GM23338 (cell line): ENCODE results near the gene TPPP3. TPM values are rescaled to one million over a fixed set of nuclear protein-coding genes. Genes with fewer than 3 reads are reported as not detected.

ENCODE experiments used
- ATAC-seq: fragments of 200-7000 bp; cut with Tn5 transposase; 3 replicates; pipeline ENCODE4 v1.9.1; 2020
- DNase-seq: peaks from one replicate; pipeline ENCODE4 v3.0.0-alpha.2; 2015; ENCODE audit warnings: low spot score
- H2AFZ ChIP-seq: fragments of 200-600 bp; sonication (generic); 2 replicates; pipeline ENCODE4 v1.8.0; 2016; ENCODE audit warnings: antibody characterized with exemption, mild to moderate bottlenecking, moderate library complexity
- H3F3A ChIP-seq: fragments of 200-600 bp; sonication (generic); replicated peaks from 2 replicates; pipeline ENCODE4 v1.8.0; 2017; ENCODE audit warnings: antibody characterized with exemption, mixed run types, low read depth
- H3K27ac ChIP-seq: fragments of 200-600 bp; sonication (generic); 2 replicates; pipeline ENCODE4 v1.6.1; 2016; ENCODE audit warnings: low read depth
- H3K27me3 ChIP-seq: fragments of 200-600 bp; sonication (generic); 2 replicates; pipeline ENCODE4 v1.8.0; 2016; ENCODE audit warnings: mild to moderate bottlenecking, mixed run types, moderate library complexity; ENCODE audit not compliant: insufficient read depth
- H3K36me3 ChIP-seq: fragments of 200-600 bp; sonication (generic); 2 replicates; pipeline ENCODE4 v1.8.0; 2016; ENCODE audit warnings: mild to moderate bottlenecking; ENCODE audit not compliant: insufficient read depth
- H3K4me1 ChIP-seq: fragments of 200-600 bp; sonication (generic); 2 replicates; pipeline ENCODE4 v1.8.0; 2016; ENCODE audit warnings: mild to moderate bottlenecking, moderate library complexity; ENCODE audit not compliant: insufficient read depth
- H3K4me2 ChIP-seq: fragments of 200-600 bp; sonication (generic); 2 replicates; pipeline ENCODE4 v1.7.1; 2017; ENCODE audit warnings: mixed run types
- H3K4me3 ChIP-seq: fragments of 200-600 bp; sonication (generic); 2 replicates; pipeline ENCODE4 v1.6.1; 2016; ENCODE audit warnings: mixed run types
- H3K79me2 ChIP-seq: fragments of 200-600 bp; sonication (generic); replicated peaks from 2 replicates; pipeline ENCODE4 v1.8.0; 2017; ENCODE audit warnings: mild to moderate bottlenecking; ENCODE audit not compliant: insufficient read depth
- H3K9me2 ChIP-seq: fragments of 200-600 bp; sonication (generic); 2 replicates; pipeline ENCODE4 v1.8.0; 2017; ENCODE audit not compliant: insufficient read depth
- H4K20me1 ChIP-seq: fragments of 200-600 bp; sonication (generic); replicated peaks from 2 replicates; pipeline ENCODE4 v1.8.0; 2017; ENCODE audit warnings: mild to moderate bottlenecking; ENCODE audit not compliant: insufficient read depth
- H3K27ac Mint-ChIP-seq: 2 replicates; pipeline ENCODE4 v1.8.0; 2020; ENCODE audit warnings: inconsistent platforms, mild to moderate bottlenecking, moderate library complexity, mixed read lengths
- H3K27me3 Mint-ChIP-seq: 3 replicates; pipeline ENCODE4 v1.8.0; 2022; ENCODE audit warnings: low read depth, mild to moderate bottlenecking, moderate library complexity, mixed read lengths, inconsistent platforms; ENCODE audit not compliant: insufficient read depth, poor library complexity
- H3K36me3 Mint-ChIP-seq: 3 replicates; pipeline ENCODE4 v1.8.0; 2021; ENCODE audit warnings: low read depth, mild to moderate bottlenecking, inconsistent platforms, moderate library complexity, mixed read lengths
- H3K4me1 Mint-ChIP-seq: 3 replicates; pipeline ENCODE4 v1.8.0; 2020; ENCODE audit warnings: mild to moderate bottlenecking, inconsistent platforms, mixed read lengths
- H3K4me3 Mint-ChIP-seq: 3 replicates; pipeline ENCODE4 v1.8.0; 2021; ENCODE audit warnings: moderate library complexity, mild to moderate bottlenecking, inconsistent platforms, mixed read lengths
- H3K9me3 Mint-ChIP-seq: 3 replicates; pipeline ENCODE4 v1.8.0; 2020; ENCODE audit warnings: moderate library complexity, mild to moderate bottlenecking, inconsistent platforms, mixed read lengths
- CREB1 ChIP-seq: fragments of 250-450 bp; sonication (Bioruptor Pico); IDR thresholded peaks from 2 replicates; pipeline ENCODE4 v1.5.0; 2020; ENCODE audit warnings: low read depth, mild to moderate bottlenecking, moderate library complexity
- EZH2 ChIP-seq: fragments of 200-600 bp; sonication (generic); IDR thresholded peaks from one replicate; pipeline ENCODE4 v1.8.0; 2017; ENCODE audit warnings: antibody characterized with exemption, mild to moderate bottlenecking, low read depth; ENCODE audit not compliant: unreplicated experiment
- EZH2phosphoT487 ChIP-seq: fragments of 200-600 bp; sonication (generic); IDR thresholded peaks from one replicate; pipeline ENCODE4 v1.8.1; 2018; ENCODE audit warnings: antibody characterized with exemption; ENCODE audit not compliant: unreplicated experiment
- JUNB ChIP-seq: IDR thresholded peaks from one replicate; pipeline ENCODE4 v1.6.1; 2016; ENCODE audit warnings: antibody characterized with exemption; ENCODE audit not compliant: unreplicated experiment
- NANOG ChIP-seq: IDR thresholded peaks from 2 replicates; pipeline ENCODE4 v1.6.1; 2016; ENCODE audit warnings: antibody characterized with exemption, borderline replicate concordance
- POLR2AphosphoS5 ChIP-seq: IDR thresholded peaks from 2 replicates; pipeline ENCODE4 v1.6.1; 2016; ENCODE audit warnings: antibody characterized with exemption, low read depth
- STAT1 ChIP-seq: IDR thresholded peaks from one replicate; pipeline ENCODE4 v1.6.1; 2016; ENCODE audit warnings: antibody characterized with exemption; ENCODE audit not compliant: unreplicated experiment
- ZNF114 ChIP-seq: fragments of 250-450 bp; sonication (Bioruptor Pico); IDR thresholded peaks from 2 replicates; pipeline ENCODE4 v1.5.0; 2020; ENCODE audit warnings: mild to moderate bottlenecking, moderate library complexity
- ZNF331 ChIP-seq: fragments of 250-450 bp; sonication (Bioruptor Pico); IDR thresholded peaks from 2 replicates; pipeline ENCODE4 v1.5.0; 2020; ENCODE audit warnings: low read depth, mild to moderate bottlenecking, moderate library complexity
- polyA plus RNA-seq: library from polyadenylated mRNA; unstranded; fragments of >200 nt; fragmentation: Nextera tagmentation; extraction: Ambion mirVana; gene quantifications from 2 replicates; pipeline ENCODE4 v1.2.1, GENCODE V29; 2016
- total RNA-seq: library from RNA; depleted of rRNA; stranded (reverse); fragments of >200 nt; shearing (Covaris generic); gene quantifications from 2 replicates; pipeline ENCODE4 v1.2.3, GENCODE V29; 2014
- TF ChIP-seq, protein P1 (sequence below): fragments of 250-450 bp; sonication (Bioruptor Pico); IDR thresholded peaks from 2 replicates; pipeline ENCODE4 v1.5.0; 2020; ENCODE audit warnings: mild to moderate bottlenecking, moderate library complexity
- TF ChIP-seq, protein P2 (sequence below): IDR thresholded peaks from 2 replicates; pipeline ENCODE4 v1.6.1; 2016; ENCODE audit warnings: antibody characterized with exemption
- TF ChIP-seq, protein P3 (sequence below), 2 experiments: fragments of 200-600 bp in 1 of 2; sonication (generic) in 1 of 2; conservative IDR thresholded peaks; 2 replicates each; pipeline versions ENCODE4 v1.5.1 to v1.6.1; 2016 to 2017; ENCODE audit warnings: antibody characterized with exemption in 2 of 2, low read depth in 2 of 2, mild to moderate bottlenecking in 2 of 2, moderate library complexity in 1 of 2
- TF ChIP-seq, protein P4 (sequence below): IDR thresholded peaks from one replicate; pipeline ENCODE4 v1.6.1; 2018; ENCODE audit warnings: antibody characterized with exemption; ENCODE audit not compliant: unreplicated experiment

Gene TPPP3
- total and polyA plus RNA-seq, 2 experiments from 2014 or later, result 0.26 to 0.28 TPM

DNA sequence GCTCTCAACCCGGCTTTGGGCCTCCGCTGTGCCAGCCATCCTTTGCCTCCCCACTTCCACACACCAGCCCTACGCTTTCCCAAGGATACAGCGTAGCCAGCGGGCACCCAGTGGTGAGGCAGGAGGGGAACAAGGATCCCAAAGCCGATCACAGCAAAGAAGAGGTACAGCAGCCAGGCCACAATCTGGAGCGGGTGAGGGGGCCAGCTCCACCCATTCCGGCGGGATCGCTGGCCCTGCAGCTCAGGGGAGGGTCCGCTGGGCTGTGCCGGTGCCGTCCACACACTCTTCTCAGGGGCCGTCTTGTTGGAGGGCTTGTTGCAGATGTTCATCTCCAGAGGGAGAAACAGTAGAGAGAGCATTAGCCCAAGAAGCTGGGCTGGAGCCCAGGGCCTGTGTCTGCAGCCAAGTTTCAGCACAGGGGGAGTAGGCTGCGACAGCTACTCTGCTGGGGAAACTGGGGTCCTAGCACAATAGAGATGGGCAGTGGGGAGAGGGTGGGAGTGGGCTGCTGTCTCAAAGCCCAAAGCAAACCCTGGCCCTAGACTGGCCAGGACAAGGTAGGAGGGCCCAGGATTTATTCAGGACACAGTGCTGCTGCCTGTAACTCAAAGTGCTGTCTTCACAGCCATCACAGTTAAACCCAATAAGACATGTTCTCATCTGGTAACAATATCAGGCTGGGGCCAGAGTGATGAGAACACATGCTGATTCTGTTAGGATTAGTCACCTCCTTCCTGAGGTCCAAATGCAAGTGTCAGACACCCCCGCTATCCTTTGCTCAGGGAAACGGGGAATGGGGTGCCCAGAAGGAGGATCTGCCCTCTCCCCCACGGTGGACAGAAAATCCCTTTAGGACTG is 13.0 kb upstream of the TPPP3 start:
- peaks cover 6% of the 10 kb centered on the region for H3K27me3 Mint-ChIP-seq
- H3K4me1 ChIP-seq, result peaks cover 25% of the 10 kb centered on the region; the same call in 1 of the 2 replicates
- no peaks in the 10 kb centered on the region for H4K20me1 ChIP-seq
- no peaks in the 10 kb centered on the region for H3K9me3 Mint-ChIP-seq
- no peak overlapping the region for H3K4me3 ChIP-seq
- ATAC-seq (no peak), DNase-seq (no peak)
- H3K9me2 ChIP-seq, result no peaks in the 10 kb centered on the region
- H3K4me1 Mint-ChIP-seq, result peaks cover 29% of the 10 kb centered on the region
- no peaks in the 10 kb centered on the region for H3F3A ChIP-seq
- no peaks in the 10 kb centered on the region; the same call in 2 of the 3 replicates for H3K36me3 Mint-ChIP-seq
- no peak for TF ChIP-seq POLR2AphosphoS5
- TF ChIP-seq ZNF114 (CRISPR knock-in tag), result no peak
- TF ChIP-seq, protein P1, sequence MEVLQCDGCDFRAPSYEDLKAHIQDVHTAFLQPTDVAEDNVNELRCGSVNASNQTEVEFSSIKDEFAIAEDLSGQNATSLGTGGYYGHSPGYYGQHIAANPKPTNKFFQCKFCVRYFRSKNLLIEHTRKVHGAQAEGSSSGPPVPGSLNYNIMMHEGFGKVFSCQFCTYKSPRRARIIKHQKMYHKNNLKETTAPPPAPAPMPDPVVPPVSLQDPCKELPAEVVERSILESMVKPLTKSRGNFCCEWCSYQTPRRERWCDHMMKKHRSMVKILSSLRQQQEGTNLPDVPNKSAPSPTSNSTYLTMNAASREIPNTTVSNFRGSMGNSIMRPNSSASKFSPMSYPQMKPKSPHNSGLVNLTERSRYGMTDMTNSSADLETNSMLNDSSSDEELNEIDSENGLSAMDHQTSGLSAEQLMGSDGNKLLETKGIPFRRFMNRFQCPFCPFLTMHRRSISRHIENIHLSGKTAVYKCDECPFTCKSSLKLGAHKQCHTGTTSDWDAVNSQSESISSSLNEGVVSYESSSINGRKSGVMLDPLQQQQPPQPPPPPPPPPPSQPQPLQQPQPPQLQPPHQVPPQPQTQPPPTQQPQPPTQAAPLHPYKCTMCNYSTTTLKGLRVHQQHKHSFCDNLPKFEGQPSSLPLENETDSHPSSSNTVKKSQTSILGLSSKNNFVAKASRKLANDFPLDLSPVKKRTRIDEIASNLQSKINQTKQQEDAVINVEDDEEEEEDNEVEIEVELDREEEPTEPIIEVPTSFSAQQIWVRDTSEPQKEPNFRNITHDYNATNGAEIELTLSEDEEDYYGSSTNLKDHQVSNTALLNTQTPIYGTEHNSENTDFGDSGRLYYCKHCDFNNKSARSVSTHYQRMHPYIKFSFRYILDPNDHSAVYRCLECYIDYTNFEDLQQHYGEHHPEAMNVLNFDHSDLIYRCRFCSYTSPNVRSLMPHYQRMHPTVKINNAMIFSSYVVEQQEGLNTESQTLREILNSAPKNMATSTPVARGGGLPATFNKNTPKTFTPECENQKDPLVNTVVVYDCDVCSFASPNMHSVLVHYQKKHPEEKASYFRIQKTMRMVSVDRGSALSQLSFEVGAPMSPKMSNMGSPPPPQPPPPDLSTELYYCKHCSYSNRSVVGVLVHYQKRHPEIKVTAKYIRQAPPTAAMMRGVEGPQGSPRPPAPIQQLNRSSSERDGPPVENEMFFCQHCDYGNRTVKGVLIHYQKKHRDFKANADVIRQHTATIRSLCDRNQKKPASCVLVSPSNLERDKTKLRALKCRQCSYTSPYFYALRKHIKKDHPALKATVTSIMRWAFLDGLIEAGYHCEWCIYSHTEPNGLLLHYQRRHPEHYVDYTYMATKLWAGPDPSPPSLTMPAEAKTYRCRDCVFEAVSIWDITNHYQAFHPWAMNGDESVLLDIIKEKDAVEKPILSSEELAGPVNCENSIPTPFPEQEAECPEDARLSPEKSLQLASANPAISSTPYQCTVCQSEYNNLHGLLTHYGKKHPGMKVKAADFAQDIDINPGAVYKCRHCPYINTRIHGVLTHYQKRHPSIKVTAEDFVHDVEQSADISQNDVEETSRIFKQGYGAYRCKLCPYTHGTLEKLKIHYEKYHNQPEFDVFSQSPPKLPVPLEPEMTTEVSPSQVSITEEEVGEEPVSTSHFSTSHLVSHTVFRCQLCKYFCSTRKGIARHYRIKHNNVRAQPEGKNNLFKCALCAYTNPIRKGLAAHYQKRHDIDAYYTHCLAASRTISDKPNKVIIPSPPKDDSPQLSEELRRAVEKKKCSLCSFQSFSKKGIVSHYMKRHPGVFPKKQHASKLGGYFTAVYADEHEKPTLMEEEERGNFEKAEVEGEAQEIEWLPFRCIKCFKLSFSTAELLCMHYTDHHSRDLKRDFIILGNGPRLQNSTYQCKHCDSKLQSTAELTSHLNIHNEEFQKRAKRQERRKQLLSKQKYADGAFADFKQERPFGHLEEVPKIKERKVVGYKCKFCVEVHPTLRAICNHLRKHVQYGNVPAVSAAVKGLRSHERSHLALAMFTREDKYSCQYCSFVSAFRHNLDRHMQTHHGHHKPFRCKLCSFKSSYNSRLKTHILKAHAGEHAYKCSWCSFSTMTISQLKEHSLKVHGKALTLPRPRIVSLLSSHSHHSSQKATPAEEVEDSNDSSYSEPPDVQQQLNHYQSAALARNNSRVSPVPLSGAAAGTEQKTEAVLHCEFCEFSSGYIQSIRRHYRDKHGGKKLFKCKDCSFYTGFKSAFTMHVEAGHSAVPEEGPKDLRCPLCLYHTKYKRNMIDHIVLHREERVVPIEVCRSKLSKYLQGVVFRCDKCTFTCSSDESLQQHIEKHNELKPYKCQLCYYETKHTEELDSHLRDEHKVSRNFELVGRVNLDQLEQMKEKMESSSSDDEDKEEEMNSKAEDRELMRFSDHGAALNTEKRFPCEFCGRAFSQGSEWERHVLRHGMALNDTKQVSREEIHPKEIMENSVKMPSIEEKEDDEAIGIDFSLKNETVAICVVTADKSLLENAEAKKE (CRISPR knock-in tag), result no peak
- TF ChIP-seq CREB1 (CRISPR knock-in tag), result no peak
- no peak for TF ChIP-seq EZH2
- TF ChIP-seq STAT1, result no peak
- TF ChIP-seq, protein P2, sequence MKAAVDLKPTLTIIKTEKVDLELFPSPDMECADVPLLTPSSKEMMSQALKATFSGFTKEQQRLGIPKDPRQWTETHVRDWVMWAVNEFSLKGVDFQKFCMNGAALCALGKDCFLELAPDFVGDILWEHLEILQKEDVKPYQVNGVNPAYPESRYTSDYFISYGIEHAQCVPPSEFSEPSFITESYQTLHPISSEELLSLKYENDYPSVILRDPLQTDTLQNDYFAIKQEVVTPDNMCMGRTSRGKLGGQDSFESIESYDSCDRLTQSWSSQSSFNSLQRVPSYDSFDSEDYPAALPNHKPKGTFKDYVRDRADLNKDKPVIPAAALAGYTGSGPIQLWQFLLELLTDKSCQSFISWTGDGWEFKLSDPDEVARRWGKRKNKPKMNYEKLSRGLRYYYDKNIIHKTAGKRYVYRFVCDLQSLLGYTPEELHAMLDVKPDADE, result no peak
- TF ChIP-seq, protein P3, sequence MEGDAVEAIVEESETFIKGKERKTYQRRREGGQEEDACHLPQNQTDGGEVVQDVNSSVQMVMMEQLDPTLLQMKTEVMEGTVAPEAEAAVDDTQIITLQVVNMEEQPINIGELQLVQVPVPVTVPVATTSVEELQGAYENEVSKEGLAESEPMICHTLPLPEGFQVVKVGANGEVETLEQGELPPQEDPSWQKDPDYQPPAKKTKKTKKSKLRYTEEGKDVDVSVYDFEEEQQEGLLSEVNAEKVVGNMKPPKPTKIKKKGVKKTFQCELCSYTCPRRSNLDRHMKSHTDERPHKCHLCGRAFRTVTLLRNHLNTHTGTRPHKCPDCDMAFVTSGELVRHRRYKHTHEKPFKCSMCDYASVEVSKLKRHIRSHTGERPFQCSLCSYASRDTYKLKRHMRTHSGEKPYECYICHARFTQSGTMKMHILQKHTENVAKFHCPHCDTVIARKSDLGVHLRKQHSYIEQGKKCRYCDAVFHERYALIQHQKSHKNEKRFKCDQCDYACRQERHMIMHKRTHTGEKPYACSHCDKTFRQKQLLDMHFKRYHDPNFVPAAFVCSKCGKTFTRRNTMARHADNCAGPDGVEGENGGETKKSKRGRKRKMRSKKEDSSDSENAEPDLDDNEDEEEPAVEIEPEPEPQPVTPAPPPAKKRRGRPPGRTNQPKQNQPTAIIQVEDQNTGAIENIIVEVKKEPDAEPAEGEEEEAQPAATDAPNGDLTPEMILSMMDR (conservative IDR thresholded peaks at IDR 0.05; ENCODE audit: low read depth in 2 of 2), result no peak
- TF ChIP-seq ZNF331 (CRISPR knock-in tag), result no peak
- TF ChIP-seq, protein P4, sequence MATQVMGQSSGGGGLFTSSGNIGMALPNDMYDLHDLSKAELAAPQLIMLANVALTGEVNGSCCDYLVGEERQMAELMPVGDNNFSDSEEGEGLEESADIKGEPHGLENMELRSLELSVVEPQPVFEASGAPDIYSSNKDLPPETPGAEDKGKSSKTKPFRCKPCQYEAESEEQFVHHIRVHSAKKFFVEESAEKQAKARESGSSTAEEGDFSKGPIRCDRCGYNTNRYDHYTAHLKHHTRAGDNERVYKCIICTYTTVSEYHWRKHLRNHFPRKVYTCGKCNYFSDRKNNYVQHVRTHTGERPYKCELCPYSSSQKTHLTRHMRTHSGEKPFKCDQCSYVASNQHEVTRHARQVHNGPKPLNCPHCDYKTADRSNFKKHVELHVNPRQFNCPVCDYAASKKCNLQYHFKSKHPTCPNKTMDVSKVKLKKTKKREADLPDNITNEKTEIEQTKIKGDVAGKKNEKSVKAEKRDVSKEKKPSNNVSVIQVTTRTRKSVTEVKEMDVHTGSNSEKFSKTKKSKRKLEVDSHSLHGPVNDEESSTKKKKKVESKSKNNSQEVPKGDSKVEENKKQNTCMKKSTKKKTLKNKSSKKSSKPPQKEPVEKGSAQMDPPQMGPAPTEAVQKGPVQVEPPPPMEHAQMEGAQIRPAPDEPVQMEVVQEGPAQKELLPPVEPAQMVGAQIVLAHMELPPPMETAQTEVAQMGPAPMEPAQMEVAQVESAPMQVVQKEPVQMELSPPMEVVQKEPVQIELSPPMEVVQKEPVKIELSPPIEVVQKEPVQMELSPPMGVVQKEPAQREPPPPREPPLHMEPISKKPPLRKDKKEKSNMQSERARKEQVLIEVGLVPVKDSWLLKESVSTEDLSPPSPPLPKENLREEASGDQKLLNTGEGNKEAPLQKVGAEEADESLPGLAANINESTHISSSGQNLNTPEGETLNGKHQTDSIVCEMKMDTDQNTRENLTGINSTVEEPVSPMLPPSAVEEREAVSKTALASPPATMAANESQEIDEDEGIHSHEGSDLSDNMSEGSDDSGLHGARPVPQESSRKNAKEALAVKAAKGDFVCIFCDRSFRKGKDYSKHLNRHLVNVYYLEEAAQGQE, result no peak
- TF ChIP-seq EZH2phosphoT487, result no peak
- TF ChIP-seq NANOG, result no peak
- no peak for TF ChIP-seq JUNB
- H3K27me3 ChIP-seq, result 0 out of 2 replicates have a peak, but pooled peaks cover 3% of the 10 kb centered on the region
- no peaks in the 10 kb centered on the region for H3K79me2 ChIP-seq
- no peak overlapping the region for H3K27ac Mint-ChIP-seq
- no peak overlapping the region for H3K4me3 Mint-ChIP-seq
- no peak overlapping the region for H3K4me2 ChIP-seq
- no peak overlapping the region for H3K27ac ChIP-seq
- no peaks in the 10 kb centered on the region for H3K36me3 ChIP-seq
- H2AFZ ChIP-seq, result no peak overlapping the region
